ENCODE data around the gene TUBG1.

Gene TUBG1

DNA sequence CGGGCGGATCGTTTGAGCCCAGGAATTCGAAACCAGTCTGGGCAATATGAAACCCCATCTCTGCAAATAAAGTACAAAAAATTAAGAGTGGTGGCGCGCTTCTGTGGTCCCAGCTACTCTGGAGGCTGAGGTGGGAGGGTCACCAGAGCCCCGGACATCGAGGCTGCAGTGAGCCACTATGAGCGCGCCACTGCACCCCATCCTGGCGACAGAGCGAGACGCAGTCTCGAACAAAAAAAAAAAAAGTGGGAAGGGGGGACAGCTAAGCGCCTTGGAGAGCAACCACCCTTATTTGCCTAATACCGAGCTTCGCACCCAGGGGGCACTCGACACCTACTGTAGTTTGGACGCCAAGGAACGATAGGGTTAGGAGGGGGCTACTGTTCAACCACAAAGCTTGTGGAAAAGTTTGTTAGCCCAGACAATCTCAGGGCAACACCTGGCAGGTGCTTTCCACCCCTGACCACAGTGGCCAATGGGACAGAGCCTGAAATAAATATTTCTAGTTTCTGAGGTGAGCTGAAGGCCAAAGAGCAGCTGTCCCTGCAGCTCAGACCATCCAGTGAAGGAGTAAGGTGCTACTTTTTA lies 31.1 kb upstream of the TUBG1 start:
- TF ChIP-seq POLR2AphosphoS5 (IDR thresholded peaks at IDR 0.05; ENCODE audit: low read depth, low read length) = no peak

DNA sequence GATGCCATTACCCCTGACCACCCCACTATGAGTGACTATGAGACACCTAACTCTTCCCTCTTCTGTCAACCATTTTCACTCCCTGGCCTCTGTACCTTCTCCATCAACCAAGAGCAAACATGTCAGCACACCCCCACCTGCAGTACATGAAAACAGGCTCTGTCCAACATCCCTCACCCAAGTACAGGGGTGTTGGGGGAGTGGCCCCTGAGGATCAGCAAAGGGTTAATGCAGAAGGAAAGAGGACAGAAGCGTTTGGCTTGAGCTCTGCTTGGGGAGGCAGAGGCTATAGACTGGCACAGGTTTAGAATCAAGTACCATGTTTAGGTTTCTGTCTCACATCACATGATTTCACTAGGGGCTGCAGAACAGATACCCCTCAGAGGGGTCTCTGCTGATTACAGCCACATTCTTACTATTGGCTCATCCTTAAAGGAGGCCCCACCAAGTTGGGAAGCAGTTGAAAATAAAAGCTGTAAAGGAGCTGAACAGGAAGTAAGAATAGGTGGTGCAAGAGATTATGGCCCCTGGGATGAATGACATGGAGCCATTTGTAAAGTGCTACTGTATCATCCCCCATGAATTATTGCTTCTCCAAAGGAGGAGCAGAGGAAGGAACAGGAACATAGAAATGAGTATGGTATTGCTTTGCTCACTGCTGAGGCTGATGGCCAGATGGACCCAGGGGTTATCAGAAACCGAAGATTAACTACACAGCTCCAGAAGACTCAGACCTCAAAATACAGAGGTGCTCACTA lies 29.5 kb upstream of the TUBG1 start:
- TF ChIP-seq, protein P1, sequence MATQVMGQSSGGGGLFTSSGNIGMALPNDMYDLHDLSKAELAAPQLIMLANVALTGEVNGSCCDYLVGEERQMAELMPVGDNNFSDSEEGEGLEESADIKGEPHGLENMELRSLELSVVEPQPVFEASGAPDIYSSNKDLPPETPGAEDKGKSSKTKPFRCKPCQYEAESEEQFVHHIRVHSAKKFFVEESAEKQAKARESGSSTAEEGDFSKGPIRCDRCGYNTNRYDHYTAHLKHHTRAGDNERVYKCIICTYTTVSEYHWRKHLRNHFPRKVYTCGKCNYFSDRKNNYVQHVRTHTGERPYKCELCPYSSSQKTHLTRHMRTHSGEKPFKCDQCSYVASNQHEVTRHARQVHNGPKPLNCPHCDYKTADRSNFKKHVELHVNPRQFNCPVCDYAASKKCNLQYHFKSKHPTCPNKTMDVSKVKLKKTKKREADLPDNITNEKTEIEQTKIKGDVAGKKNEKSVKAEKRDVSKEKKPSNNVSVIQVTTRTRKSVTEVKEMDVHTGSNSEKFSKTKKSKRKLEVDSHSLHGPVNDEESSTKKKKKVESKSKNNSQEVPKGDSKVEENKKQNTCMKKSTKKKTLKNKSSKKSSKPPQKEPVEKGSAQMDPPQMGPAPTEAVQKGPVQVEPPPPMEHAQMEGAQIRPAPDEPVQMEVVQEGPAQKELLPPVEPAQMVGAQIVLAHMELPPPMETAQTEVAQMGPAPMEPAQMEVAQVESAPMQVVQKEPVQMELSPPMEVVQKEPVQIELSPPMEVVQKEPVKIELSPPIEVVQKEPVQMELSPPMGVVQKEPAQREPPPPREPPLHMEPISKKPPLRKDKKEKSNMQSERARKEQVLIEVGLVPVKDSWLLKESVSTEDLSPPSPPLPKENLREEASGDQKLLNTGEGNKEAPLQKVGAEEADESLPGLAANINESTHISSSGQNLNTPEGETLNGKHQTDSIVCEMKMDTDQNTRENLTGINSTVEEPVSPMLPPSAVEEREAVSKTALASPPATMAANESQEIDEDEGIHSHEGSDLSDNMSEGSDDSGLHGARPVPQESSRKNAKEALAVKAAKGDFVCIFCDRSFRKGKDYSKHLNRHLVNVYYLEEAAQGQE (IDR thresholded peaks at IDR 0.05; ENCODE audit: insufficient read depth in 1 of 2, low read depth in 2 of 2, low read length in 2 of 2) = no peak
- TF ChIP-seq POLR2AphosphoS5 (IDR thresholded peaks at IDR 0.05; ENCODE audit: low read depth, low read length) (no peak), TAF1 (IDR thresholded peaks at IDR 0.05; ENCODE audit: borderline replicate concordance, insufficient read depth, low read length) (no peak), SIN3A (IDR thresholded peaks at IDR 0.05; ENCODE audit: borderline replicate concordance, insufficient read depth, low read length) (no peak)

DNA sequence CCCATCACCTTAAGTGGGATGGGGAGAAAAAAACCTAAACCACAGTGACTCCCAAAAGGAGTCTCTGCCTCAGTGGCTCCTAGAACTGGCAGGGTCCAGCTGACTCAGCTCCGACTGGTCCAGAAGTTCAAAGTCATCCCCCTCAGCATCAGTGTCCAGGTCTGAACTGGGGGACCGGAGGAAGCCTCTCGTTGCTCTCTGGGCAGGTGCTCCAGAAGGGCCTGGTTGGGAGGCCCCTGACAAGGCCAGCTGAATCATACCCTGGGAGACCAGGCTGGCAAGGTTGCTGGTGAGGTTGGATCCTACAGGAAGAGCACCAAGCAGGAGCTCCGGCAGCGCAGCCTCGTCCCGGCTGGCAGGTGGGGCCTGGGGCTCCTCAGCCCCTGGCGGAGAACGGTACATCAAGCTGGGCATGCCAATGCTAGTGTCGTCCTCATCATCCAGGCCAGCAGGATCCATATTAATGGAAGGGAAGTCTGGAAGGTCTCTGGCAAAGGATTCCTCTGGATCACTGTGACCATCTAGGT lies 27.7 kb upstream of the TUBG1 start:
- TF ChIP-seq, protein P1 (IDR thresholded peaks at IDR 0.05; ENCODE audit: insufficient read depth in 1 of 2, low read depth in 2 of 2, low read length in 2 of 2) = no peak
- no peak for TF ChIP-seq POLR2AphosphoS5 (IDR thresholded peaks at IDR 0.05; ENCODE audit: low read depth, low read length)

DNA sequence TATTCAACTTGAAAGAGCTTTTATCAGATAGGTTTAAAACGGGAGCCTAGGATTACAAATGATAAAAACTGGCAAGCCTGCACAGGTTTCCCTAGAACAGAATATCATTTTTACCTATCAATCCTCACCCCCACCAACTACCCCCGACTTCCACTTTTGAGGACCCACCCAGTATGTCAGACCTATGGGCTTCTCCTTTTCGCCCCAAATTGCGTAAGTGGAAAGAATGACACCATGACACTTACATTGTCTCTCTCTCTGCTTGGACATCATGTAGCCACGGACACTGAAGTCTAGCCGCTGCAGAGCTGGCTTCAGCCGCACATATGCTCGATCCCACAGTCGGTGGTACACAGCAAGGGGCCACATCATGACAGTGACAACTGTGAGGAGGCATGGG lies 24.6 kb upstream of the TUBG1 start:
- TF ChIP-seq, protein P1 (IDR thresholded peaks at IDR 0.05; ENCODE audit: insufficient read depth in 1 of 2, low read depth in 2 of 2, low read length in 2 of 2) = no peak
- TF ChIP-seq FOXP2 (optimal IDR thresholded peaks at IDR 0.05; ENCODE audit: borderline replicate concordance, extremely low read depth, extremely low read length, insufficient read depth) (no peak), POLR2AphosphoS5 (IDR thresholded peaks at IDR 0.05; ENCODE audit: low read depth, low read length) (no peak), SIN3A (IDR thresholded peaks at IDR 0.05; ENCODE audit: borderline replicate concordance, insufficient read depth, low read length) (no peak), TAF1 (IDR thresholded peaks at IDR 0.05; ENCODE audit: borderline replicate concordance, insufficient read depth, low read length) (no peak)

DNA sequence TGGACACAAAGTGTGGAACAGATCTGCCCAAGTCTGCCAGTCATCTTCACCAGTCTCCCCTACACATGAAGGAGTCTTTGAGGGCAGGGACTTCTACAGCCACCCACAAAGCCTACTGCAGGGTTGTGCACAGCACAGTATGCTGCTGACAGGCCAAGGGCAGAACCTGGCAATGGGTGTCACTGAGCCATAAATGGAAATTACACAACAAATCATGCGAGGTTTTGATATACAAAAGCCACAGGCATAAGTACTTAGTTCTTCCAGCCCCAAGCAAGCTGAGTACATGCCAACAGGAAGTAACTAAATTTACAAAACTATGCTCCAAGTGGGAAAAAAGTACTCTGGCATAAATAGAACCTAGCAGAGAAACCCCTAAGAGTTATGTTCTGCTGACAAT lies 24.1 kb upstream of the TUBG1 start:
- TF ChIP-seq SIN3A (IDR thresholded peaks at IDR 0.05; ENCODE audit: borderline replicate concordance, insufficient read depth, low read length) = no peak
- TF ChIP-seq POLR2AphosphoS5 (IDR thresholded peaks at IDR 0.05; ENCODE audit: low read depth, low read length) = no peak
- TF ChIP-seq, protein P1 (IDR thresholded peaks at IDR 0.05; ENCODE audit: insufficient read depth in 1 of 2, low read depth in 2 of 2, low read length in 2 of 2) = no peak
- TF ChIP-seq FOXP2 (optimal IDR thresholded peaks at IDR 0.05; ENCODE audit: borderline replicate concordance, extremely low read depth, extremely low read length, insufficient read depth) = no peak
- no peak for TF ChIP-seq TAF1 (IDR thresholded peaks at IDR 0.05; ENCODE audit: borderline replicate concordance, insufficient read depth, low read length)

Measured in PFSK-1 (cell line).